DOHH2 (cell line): ENCODE results near the gene OTUD5.

Source experiments
- H3F3A ChIP-seq: fragments of 200-600 bp; sonication (generic), shearing (Covaris generic); 2 replicates; pipeline ENCODE4 v1.6.0; 2016; ENCODE audit warnings: antibody characterized with exemption, mild to moderate bottlenecking; ENCODE audit not compliant: control insufficient read depth, insufficient read depth
- H3K27ac ChIP-seq: fragments of 200-600 bp; sonication (generic); 2 replicates; pipeline ENCODE4 v1.5.1; 2014; ENCODE audit warnings: low read depth, mild to moderate bottlenecking, low read length, moderate library complexity
- H3K27me3 ChIP-seq: fragments of 200-600 bp; sonication (generic); 2 replicates; pipeline ENCODE4 v1.6.1; 2014; ENCODE audit warnings: mild to moderate bottlenecking, low read length, mixed read lengths; ENCODE audit not compliant: control insufficient read depth
- H3K36me3 ChIP-seq: fragments of 200-600 bp; sonication (generic); 2 replicates; pipeline ENCODE4 v1.6.1; 2014; ENCODE audit warnings: mild to moderate bottlenecking, low read length, moderate library complexity, mixed read lengths; ENCODE audit not compliant: control insufficient read depth
- H3K4me1 ChIP-seq: fragments of 200-600 bp; sonication (generic); 2 replicates; pipeline ENCODE4 v1.6.1; 2014; ENCODE audit warnings: mild to moderate bottlenecking, low read length, mixed read lengths; ENCODE audit not compliant: control insufficient read depth
- H3K4me2 ChIP-seq: fragments of 200-600 bp; sonication (generic); 2 replicates; pipeline ENCODE4 v1.6.0; 2014; ENCODE audit warnings: mild to moderate bottlenecking, low read length, moderate library complexity
- H3K4me3 ChIP-seq: fragments of 200-600 bp; sonication (generic); 2 replicates; pipeline ENCODE4 v1.5.1; 2014; ENCODE audit warnings: mild to moderate bottlenecking, low read length, mixed read lengths
- H3K79me2 ChIP-seq: fragments of 200-600 bp; sonication (generic); 2 replicates; pipeline ENCODE4 v1.6.1; 2014; ENCODE audit warnings: mild to moderate bottlenecking, low read length, mixed read lengths; ENCODE audit not compliant: control insufficient read depth
- H3K9me2 ChIP-seq: fragments of 200-600 bp; sonication (generic); replicated peaks from 2 replicates; pipeline ENCODE4 v1.6.1; 2014; ENCODE audit warnings: mild to moderate bottlenecking, low read length, mixed read lengths; ENCODE audit not compliant: control insufficient read depth
- H3K9me3 ChIP-seq: fragments of 200-600 bp; sonication (generic); 2 replicates; pipeline ENCODE4 v1.6.1; 2014; ENCODE audit warnings: antibody characterized with exemption, low read length, mixed read lengths; ENCODE audit not compliant: control insufficient read depth, insufficient read depth
- H4K20me1 ChIP-seq: fragments of 200-600 bp; sonication (generic); 2 replicates; pipeline ENCODE4 v1.6.0; 2014; ENCODE audit warnings: low read depth, mild to moderate bottlenecking, antibody characterized with exemption, low read length, moderate library complexity; ENCODE audit not compliant: control insufficient read depth, insufficient read depth
- CTCF ChIP-seq: fragments of 200-600 bp; sonication (generic); IDR thresholded peaks from one replicate; pipeline ENCODE4 v1.5.1; 2014; ENCODE audit warnings: antibody characterized with exemption, mild to moderate bottlenecking, low read depth, low read length; ENCODE audit not compliant: poor library complexity, severe bottlenecking
- EZH2phosphoT487 ChIP-seq: fragments of 200-600 bp; sonication (generic); IDR thresholded peaks from 2 replicates; pipeline ENCODE4 v1.6.1; 2017; ENCODE audit warnings: borderline replicate concordance, mild to moderate bottlenecking, antibody characterized with exemption, low read length, moderate library complexity, mixed read lengths

The OTUD5 gene

GRCh38 chrX:48938721-48939425 is 18.5 kb downstream of the OTUD5 start:
- H3K27ac ChIP-seq, result peak overlapping the region; percentile 98
- H3K36me3 ChIP-seq, result peaks cover 71% of the 10 kb centered on the region
- no peaks in the 10 kb centered on the region for H3K27me3 ChIP-seq
- peaks cover 12% of the 10 kb centered on the region for H3F3A ChIP-seq
- no peaks in the 10 kb centered on the region for H3K9me2 ChIP-seq
- no peaks in the 10 kb centered on the region for H3K9me3 ChIP-seq
- TF ChIP-seq EZH2phosphoT487 (no peak), CTCF (no peak)
- H3K79me2 ChIP-seq, result peaks cover 82% of the 10 kb centered on the region
- peak overlapping the region; percentile 93 for H3K4me2 ChIP-seq
- H3K4me3 ChIP-seq, result peak overlapping the region; percentile 71
- H4K20me1 ChIP-seq, result no peaks in the 10 kb centered on the region
- H3K4me1 ChIP-seq, result peaks cover 84% of the 10 kb centered on the region

GRCh38 chrX:48937054-48937907 is 20.1 kb downstream of the OTUD5 start:
- peak overlapping the region; percentile 71 for H3K4me3 ChIP-seq
- peaks cover 12% of the 10 kb centered on the region for H3F3A ChIP-seq
- H4K20me1 ChIP-seq, result no peaks in the 10 kb centered on the region
- H3K4me1 ChIP-seq, result peaks cover 85% of the 10 kb centered on the region
- no peaks in the 10 kb centered on the region for H3K27me3 ChIP-seq
- H3K36me3 ChIP-seq, result peaks cover 72% of the 10 kb centered on the region
- H3K9me2 ChIP-seq, result no peaks in the 10 kb centered on the region
- peak; percentile 46 for TF ChIP-seq CTCF
- no peak for TF ChIP-seq EZH2phosphoT487
- H3K4me2 ChIP-seq, result peak overlapping the region; percentile 93
- H3K27ac ChIP-seq, result peak overlapping the region; percentile 98
- H3K79me2 ChIP-seq, result peaks cover 70% of the 10 kb centered on the region
- H3K9me3 ChIP-seq, result no peaks in the 10 kb centered on the region

GRCh38 chrX:48936429-48937053 is 20.9 kb downstream of the OTUD5 start:
- Histone ChIP-seq H4K20me1 (no peaks in the 10 kb centered on the region), H3K9me3 (no peaks in the 10 kb centered on the region), H3F3A (peaks cover 12% of the 10 kb centered on the region), H3K27ac (peak overlapping the region; percentile 98), H3K9me2 (no peaks in the 10 kb centered on the region), H3K4me1 (peaks cover 78% of the 10 kb centered on the region), H3K36me3 (peaks cover 67% of the 10 kb centered on the region), H3K4me3 (peak overlapping the region; percentile 71), H3K79me2 (peaks cover 63% of the 10 kb centered on the region), H3K27me3 (no peaks in the 10 kb centered on the region), H3K4me2 (peak overlapping the region; percentile 93)
- TF ChIP-seq EZH2phosphoT487, result no peak
- no peak for TF ChIP-seq CTCF
